AG04450 (cell line): ENCODE data around the gene EPHA3. TPM values are rescaled to one million over a fixed set of nuclear protein-coding genes. Genes with fewer than 3 reads are reported as not detected.

Experiments
- CTCF ChIA-PET: fragments of 300-600, 350-600 bp; formaldehyde crosslinking; extraction: SDS; loops from one replicate; lab custom pipeline; 2022; ENCODE audit warnings: antibody characterized with exemption, inconsistent platforms; lab: Charles Lee
- POLR2A ChIA-PET: fragments of 350-600 bp; formaldehyde crosslinking; extraction: SDS; loops from one replicate; lab custom pipeline; 2021; ENCODE audit warnings: antibody characterized with exemption, inconsistent platforms; lab: Yijun Ruan, JAX
- DNase-seq: peaks from one replicate; pipeline ENCODE4 v3.0.0-alpha.2; 2011; ENCODE audit warnings: low read depth, low spot score
- H3K27ac ChIP-seq: one replicate; pipeline ENCODE4 v1.5.1; 2012; ENCODE audit warnings: low read depth, low read length, control low read depth
- H3K27me3 ChIP-seq: one replicate; pipeline ENCODE4 v1.6.0; 2012; ENCODE audit warnings: low read length; ENCODE audit not compliant: control insufficient read depth, insufficient read depth
- H3K4me3 ChIP-seq: 2 replicates; pipeline ENCODE4 v1.5.1; 2011; ENCODE audit warnings: mild to moderate bottlenecking, low read depth, low read length, control low read depth
- H3K9me3 ChIP-seq: 2 replicates; pipeline ENCODE4 v1.5.1; 2012; ENCODE audit warnings: low read length; ENCODE audit not compliant: control insufficient read depth, insufficient read depth
- polyA plus RNA-seq: library from polyadenylated mRNA; depleted of rRNA; stranded (reverse); fragments of >200 nt; gene quantifications from 2 replicates; pipeline ENCODE4 v1.2.3, GENCODE V29; 2011
- TF ChIP-seq, protein P1 (sequence below): IDR thresholded peaks from 2 replicates; pipeline ENCODE4 v1.5.1; 2011; ENCODE audit warnings: low read depth, low read length, control low read depth, inconsistent platforms

EPHA3 gene
- polyA plus RNA-seq, 1 experiment, result 0.04 TPM

GRCh38 chr3:89504432-89504831 lies 397.0 kb downstream of the EPHA3 start:
- Histone ChIP-seq H3K4me3 (no peak overlapping the region), H3K9me3 (no peaks in the 10 kb centered on the region), H3K27ac (no peak overlapping the region), H3K27me3 (no peaks in the 10 kb centered on the region)
- DNase-seq, result no peak
- CTCF ChIA-PET, result no interaction called here
- POLR2A ChIA-PET, result no interaction called here
- TF ChIP-seq, protein P1, sequence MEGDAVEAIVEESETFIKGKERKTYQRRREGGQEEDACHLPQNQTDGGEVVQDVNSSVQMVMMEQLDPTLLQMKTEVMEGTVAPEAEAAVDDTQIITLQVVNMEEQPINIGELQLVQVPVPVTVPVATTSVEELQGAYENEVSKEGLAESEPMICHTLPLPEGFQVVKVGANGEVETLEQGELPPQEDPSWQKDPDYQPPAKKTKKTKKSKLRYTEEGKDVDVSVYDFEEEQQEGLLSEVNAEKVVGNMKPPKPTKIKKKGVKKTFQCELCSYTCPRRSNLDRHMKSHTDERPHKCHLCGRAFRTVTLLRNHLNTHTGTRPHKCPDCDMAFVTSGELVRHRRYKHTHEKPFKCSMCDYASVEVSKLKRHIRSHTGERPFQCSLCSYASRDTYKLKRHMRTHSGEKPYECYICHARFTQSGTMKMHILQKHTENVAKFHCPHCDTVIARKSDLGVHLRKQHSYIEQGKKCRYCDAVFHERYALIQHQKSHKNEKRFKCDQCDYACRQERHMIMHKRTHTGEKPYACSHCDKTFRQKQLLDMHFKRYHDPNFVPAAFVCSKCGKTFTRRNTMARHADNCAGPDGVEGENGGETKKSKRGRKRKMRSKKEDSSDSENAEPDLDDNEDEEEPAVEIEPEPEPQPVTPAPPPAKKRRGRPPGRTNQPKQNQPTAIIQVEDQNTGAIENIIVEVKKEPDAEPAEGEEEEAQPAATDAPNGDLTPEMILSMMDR, result no peak

- TF ChIP-seq, protein P1, result no peak
- no peak overlapping the region for H3K27ac ChIP-seq
- H3K4me3 ChIP-seq, result no peak overlapping the region
- H3K9me3 ChIP-seq, result no peaks in the 10 kb centered on the region
- ChIA-PET CTCF (no interaction called here), POLR2A (no interaction called here)
- no peaks in the 10 kb centered on the region for H3K27me3 ChIP-seq
- DNase-seq, result no peak
These were observed 399.2 kb downstream of the EPHA3 start for GRCh38 chr3:89506462-89507103.

DNA sequence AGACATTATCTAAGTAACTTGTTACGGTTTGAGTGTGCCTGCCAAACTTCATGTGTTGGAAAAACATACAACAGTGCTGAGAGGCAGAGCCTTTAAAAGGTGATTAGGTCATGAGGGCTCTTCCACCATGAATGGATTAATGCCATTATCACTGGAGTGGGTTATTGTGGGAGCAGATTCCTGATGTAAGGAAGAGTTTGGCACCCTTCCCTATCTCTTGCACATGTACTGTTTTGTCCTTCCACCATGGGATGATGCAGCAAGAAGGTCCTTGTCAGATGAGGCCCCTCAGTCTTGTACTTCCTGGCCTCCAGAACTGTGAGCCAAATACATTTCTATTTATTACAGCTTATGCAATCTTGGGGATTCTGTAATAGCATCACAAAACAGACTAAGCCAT lies 413.9 kb downstream of the EPHA3 start:
- TF ChIP-seq, protein P1, result no peak
- no peak for DNase-seq
- no peak overlapping the region for H3K4me3 ChIP-seq

DNA sequence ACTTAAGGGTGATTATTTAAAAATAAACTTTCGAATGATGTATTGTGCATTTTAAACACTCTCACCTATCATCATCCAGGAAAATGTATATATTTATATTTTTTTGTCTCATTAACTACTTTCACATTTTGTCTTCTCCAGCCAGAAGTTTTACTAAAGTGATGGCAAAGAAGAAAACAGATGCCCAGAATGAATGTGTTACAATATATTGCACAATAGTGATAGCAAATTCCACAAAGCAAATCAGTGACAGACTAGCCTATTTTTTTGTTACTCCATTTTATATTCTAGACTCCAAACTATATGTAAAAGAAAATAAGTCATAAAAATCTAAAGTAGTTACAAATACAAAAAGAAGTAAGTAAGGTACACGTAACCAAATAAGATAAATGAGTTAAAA lies 414.7 kb downstream of the EPHA3 start:
- Histone ChIP-seq H3K9me3 (no peaks in the 10 kb centered on the region), H3K4me3 (no peak overlapping the region), H3K27me3 (no peaks in the 10 kb centered on the region), H3K27ac (no peak overlapping the region)
- ChIA-PET CTCF (no interaction called here), POLR2A (no interaction called here)
- no peak for DNase-seq
- TF ChIP-seq, protein P1, result no peak

More for the DNA sequence above, 413.9 kb downstream of the EPHA3 start:
- ChIA-PET POLR2A (no interaction called here), CTCF (no interaction called here)
- Histone ChIP-seq H3K27me3 (no peaks in the 10 kb centered on the region), H3K9me3 (no peaks in the 10 kb centered on the region), H3K27ac (no peak overlapping the region)

- ChIA-PET POLR2A (no interaction called here), CTCF (no interaction called here)
- Histone ChIP-seq H3K27me3 (no peaks in the 10 kb centered on the region), H3K4me3 (no peak overlapping the region), H3K27ac (no peak overlapping the region), H3K9me3 (no peaks in the 10 kb centered on the region)
- TF ChIP-seq, protein P1, result no peak
- DNase-seq, result no peak
These were observed 418.2 kb downstream of the EPHA3 start for GRCh38 chr3:89525609-89526008.
